Upper lobe of left lung (tissue), 6 donors: Measurements from ENCODE around the gene PPIL6. TPM values are rescaled to one million over a fixed set of nuclear protein-coding genes. Genes with fewer than 3 reads are reported as not detected.
A peak's percentile ranks its signal among the peaks of the same experiment; 100 is the strongest.

ENCODE experiments used
- ATAC-seq, 2 donors: fragments of 200-7000 bp; cut with Tn5 transposase; one replicate each; pipeline ENCODE4 v1.9.1; 2022; ENCODE audit warnings: mild to moderate bottlenecking in 2 of 2, moderate library complexity in 2 of 2; ENCODE audit not compliant: low FRiP score in 2 of 2
- DNase-seq, 2 donors: peaks; one replicate each; pipeline ENCODE4 v3.0.0-alpha.2; 2019 to 2020
- H3K27ac ChIP-seq, 4 donors: fragments of 200-600 bp; sonication (generic); one replicate each; pipeline ENCODE4 v1.5.1; 2016 to 2019
- H3K27me3 ChIP-seq, 4 donors: fragments of 200-600 bp; sonication (generic); one replicate each; pipeline ENCODE4 v1.5.1; 2017 to 2019
- H3K36me3 ChIP-seq, 4 donors: fragments of 200-600 bp; sonication (generic); one replicate each; pipeline ENCODE4 v1.5.1; 2016 to 2019
- H3K4me1 ChIP-seq, 4 donors: fragments of 200-600 bp; sonication (generic); one replicate each; pipeline ENCODE4 v1.5.1; 2018 to 2019
- H3K4me3 ChIP-seq, 4 donors: fragments of 200-600 bp; sonication (generic); one replicate each; pipeline ENCODE4 v1.5.1; 2017 to 2019; ENCODE audit warnings: mild to moderate bottlenecking in 2 of 4, moderate library complexity in 1 of 4
- H3K9me3 ChIP-seq, 4 donors: fragments of 200-600 bp; sonication (generic); one replicate each; pipeline ENCODE4 v1.5.1; 2018 to 2019
- EP300 ChIP-seq, 4 donors: sonication (generic); formaldehyde crosslinking; IDR thresholded peaks; one replicate each; pipeline ENCODE4 v1.5.1; 2017; ENCODE audit warnings: antibody characterized with exemption in 4 of 4, control low read depth in 2 of 4
- POLR2A ChIP-seq, 4 donors: fragments of 450-650 bp; IDR thresholded peaks; one replicate each; pipeline ENCODE4 v1.5.1; 2016 to 2017; ENCODE audit warnings: antibody characterized with exemption in 4 of 4, mild to moderate bottlenecking in 2 of 4
- POLR2AphosphoS5 ChIP-seq, 2 donors: sonication (generic); formaldehyde crosslinking; IDR thresholded peaks; one replicate each; pipeline ENCODE4 v1.5.1; 2017; ENCODE audit warnings: antibody characterized with exemption in 2 of 2
- WGBS, 2 donors: methylation state at CpG; one replicate each; pipeline ENCODE4 v1.1.5; 2017 to 2018; 5-methylcytosine and 5-hydroxymethylcytosine counted together
- total RNA-seq, 6 donors: library from RNA; depleted of rRNA in 4 of 6; stranded (reverse); fragments of >200 nt in 4 of 6; gene quantifications; one replicate each; pipeline versions ENCODE4 v1.1.0 to v1.2.1, GENCODE V29; 2016 to 2021
- TF ChIP-seq, protein P1 (sequence below), 6 experiments: fragments of 450-650 bp in 4 of 6; fragments of 200-600 bp in 2 of 6; sonication (generic) in 2 of 6; IDR thresholded peaks; one replicate each; pipeline ENCODE4 v1.5.1; 2016 to 2019; ENCODE audit warnings: antibody characterized with exemption in 6 of 6
- donor health status: DM: no; HTN: no; CAD: no; lungs with moderate emphysema.
- donor health status: DM: no; HTN: yes; CAD: no; lungs with severe emphysema.

Gene PPIL6
- total RNA-seq, 6 donors from 2014 or later = 3.5 to 44.3 (median 6.5) TPM

- peak overlapping the region in 1 of 4 donors; percentile 100 for H3K4me3 ChIP-seq
- no peaks in the 10 kb centered on the region for H3K27me3 ChIP-seq
These were observed 43.7 kb upstream of the PPIL6 start for GRCh38 chr6:109484122-109484521.

GRCh38 chr6:109483735-109484057 is 43.3 kb upstream of the PPIL6 start:
- H3K27ac ChIP-seq = peak overlapping the region; percentile 49 to 94 (median 76)
- H3K4me1 ChIP-seq = peaks cover 35 to 52% (median 35%) of the 10 kb centered on the region in 4 donors
- no peaks in the 10 kb centered on the region for H3K27me3 ChIP-seq
- peaks cover 0 to 15% (median 0%) of the 10 kb centered on the region in 4 donors for H3K36me3 ChIP-seq
- H3K4me3 ChIP-seq = peak overlapping the region; percentile 24 to 100 (median 93)
- no peak for ATAC-seq
- 0 to 3% methylated on average over 6 of the region's 6 CpGs for WGBS, 2 donors
- DNase-seq = no peak
- TF ChIP-seq, protein P1, sequence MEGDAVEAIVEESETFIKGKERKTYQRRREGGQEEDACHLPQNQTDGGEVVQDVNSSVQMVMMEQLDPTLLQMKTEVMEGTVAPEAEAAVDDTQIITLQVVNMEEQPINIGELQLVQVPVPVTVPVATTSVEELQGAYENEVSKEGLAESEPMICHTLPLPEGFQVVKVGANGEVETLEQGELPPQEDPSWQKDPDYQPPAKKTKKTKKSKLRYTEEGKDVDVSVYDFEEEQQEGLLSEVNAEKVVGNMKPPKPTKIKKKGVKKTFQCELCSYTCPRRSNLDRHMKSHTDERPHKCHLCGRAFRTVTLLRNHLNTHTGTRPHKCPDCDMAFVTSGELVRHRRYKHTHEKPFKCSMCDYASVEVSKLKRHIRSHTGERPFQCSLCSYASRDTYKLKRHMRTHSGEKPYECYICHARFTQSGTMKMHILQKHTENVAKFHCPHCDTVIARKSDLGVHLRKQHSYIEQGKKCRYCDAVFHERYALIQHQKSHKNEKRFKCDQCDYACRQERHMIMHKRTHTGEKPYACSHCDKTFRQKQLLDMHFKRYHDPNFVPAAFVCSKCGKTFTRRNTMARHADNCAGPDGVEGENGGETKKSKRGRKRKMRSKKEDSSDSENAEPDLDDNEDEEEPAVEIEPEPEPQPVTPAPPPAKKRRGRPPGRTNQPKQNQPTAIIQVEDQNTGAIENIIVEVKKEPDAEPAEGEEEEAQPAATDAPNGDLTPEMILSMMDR (IDR thresholded peaks at IDR 0.05) = no peak
- no peak for TF ChIP-seq EP300 (IDR thresholded peaks at IDR 0.05)
- TF ChIP-seq POLR2AphosphoS5 (IDR thresholded peaks at IDR 0.05) = no peak
- no peak for TF ChIP-seq POLR2A (IDR thresholded peaks at IDR 0.05)
- no peaks in the 10 kb centered on the region for H3K9me3 ChIP-seq

More at GRCh38 chr6:109484122-109484521, 43.7 kb upstream of the PPIL6 start:
- TF ChIP-seq POLR2A (IDR thresholded peaks at IDR 0.05) = no peak
- WGBS, 2 donors = 66 to 69% methylated on average over 3 of the region's 3 CpGs
- Histone ChIP-seq H3K27ac (peak overlapping the region in 3 of 4 donors; percentile 49 to 94 (median 73)), H3K36me3 (peaks cover 0 to 15% (median 0%) of the 10 kb centered on the region in 4 donors), H3K4me1 (peaks cover 30 to 47% (median 31%) of the 10 kb centered on the region in 4 donors), H3K9me3 (no peaks in the 10 kb centered on the region)
- DNase-seq = no peak
- no peak for ATAC-seq

DNA sequence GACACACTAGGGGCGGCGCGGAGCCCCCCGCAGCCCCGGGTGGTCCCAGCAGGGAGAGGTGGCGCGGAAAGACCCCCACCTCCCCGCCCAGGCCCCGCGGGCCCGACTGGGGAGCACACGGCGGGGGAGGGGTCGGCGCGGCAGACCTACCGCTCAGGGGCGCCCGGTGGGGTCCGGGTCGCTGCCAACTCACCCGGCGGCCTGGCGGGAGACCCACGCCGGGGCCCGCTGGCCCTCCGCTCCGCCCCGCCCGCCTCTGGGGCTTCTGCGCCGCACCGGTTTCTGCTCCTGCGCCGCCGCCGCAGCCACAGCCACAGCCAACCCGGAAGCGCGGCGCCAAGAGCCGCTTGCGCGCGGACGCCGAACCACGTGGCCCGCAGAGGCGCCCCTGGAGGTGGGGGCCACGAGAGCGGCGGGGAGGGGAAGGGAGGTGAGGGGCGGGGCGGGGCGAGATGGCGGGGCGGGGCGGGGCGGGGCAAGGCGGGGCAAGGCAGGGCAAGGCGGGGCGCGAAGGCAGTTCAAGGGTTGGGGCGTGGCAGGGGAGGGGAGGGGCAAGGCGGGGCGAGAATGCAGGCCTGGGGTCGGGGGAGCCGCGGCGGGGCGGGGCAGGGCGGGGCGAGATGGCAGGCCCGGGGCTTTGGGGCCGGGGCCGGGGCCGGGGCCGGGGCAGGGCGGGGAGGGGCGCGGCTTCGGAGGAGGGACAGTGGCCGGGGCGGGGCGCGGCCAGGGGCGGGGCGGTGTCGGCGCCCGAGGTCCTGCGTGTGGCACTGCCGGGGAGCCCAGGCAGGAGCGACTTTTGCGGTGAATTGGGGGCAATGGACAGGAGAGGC is 42.7 kb upstream of the PPIL6 start, which contains the start of gene ZBTB24:
Gene ZBTB24 (minus strand): TSS at position 315 of the 830 bp plus-strand sequence. CDS start 1,193 bp downstream, outside the sequence.
- peak; percentile 94 to 98 for DNase-seq

DNA sequence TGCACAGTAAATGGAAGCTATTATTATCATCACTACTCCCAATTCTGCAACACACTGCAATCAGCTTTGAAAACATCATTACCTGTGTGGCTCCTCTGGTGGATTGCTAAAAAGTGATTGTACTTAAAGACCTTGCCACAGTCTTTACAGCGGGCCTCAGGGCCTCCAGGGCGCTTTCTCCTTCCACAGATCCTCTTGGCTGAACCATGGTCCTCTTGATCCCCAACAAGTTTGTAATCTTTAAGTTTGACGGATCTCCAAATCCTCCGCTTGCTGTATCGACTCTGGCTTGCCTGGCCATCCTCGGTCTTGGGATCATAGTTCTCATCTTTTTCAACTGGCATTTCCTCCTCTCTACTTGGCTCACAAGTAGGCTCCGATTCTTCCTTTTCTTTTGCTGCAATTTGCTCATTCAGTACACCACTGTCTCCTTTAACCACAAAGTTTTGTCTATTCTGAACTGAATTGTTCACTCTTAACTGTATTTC is 40.6 kb upstream of the PPIL6 start:
- 91 to 93% methylated on average over 7 of the region's 7 CpGs for WGBS, 2 donors

More for the DNA sequence above, 42.7 kb upstream of the PPIL6 start, which contains the start of gene ZBTB24:
- Histone ChIP-seq H3K9me3 (no peaks in the 10 kb centered on the region), H3K36me3 (peaks cover 0 to 18% (median 0%) of the 10 kb centered on the region in 4 donors), H3K4me1 (peaks cover 40 to 57% (median 41%) of the 10 kb centered on the region in 4 donors), H3K4me3 (peak within 1 kb of the TSS; percentile 83 to 100 (median 93)), H3K27ac (peak within 1 kb of the TSS; percentile 79 to 94 (median 86)), H3K27me3 (no peaks in the 10 kb centered on the region)
- TF ChIP-seq EP300 (IDR thresholded peaks at IDR 0.05) (peak in 1 of 4 donors; percentile 29), POLR2A (IDR thresholded peaks at IDR 0.05) (peak in 3 of 4 donors; percentile 62 to 93 (median 92)), POLR2AphosphoS5 (IDR thresholded peaks at IDR 0.05) (peak; percentile 76 to 79)
- TF ChIP-seq, protein P1 (IDR thresholded peaks at IDR 0.05) = peak in 1 of 6 experiments; percentile 12
- ATAC-seq = peak; percentile 95 to 97
- WGBS, 2 donors = 0 to 1% methylated on average over 19 to 27 of the region's 97 CpGs

More for the DNA sequence above, 40.6 kb upstream of the PPIL6 start:
- no peaks in the 10 kb centered on the region for H3K27me3 ChIP-seq
- H3K36me3 ChIP-seq = peaks cover 0 to 29% (median 7%) of the 10 kb centered on the region in 4 donors
- TF ChIP-seq, protein P1 (IDR thresholded peaks at IDR 0.05) = no peak
- TF ChIP-seq EP300 (IDR thresholded peaks at IDR 0.05) (no peak), POLR2AphosphoS5 (IDR thresholded peaks at IDR 0.05) (no peak), POLR2A (IDR thresholded peaks at IDR 0.05) (no peak)
- no peaks in the 10 kb centered on the region for H3K9me3 ChIP-seq
- DNase-seq (no peak), ATAC-seq (no peak)
- H3K4me1 ChIP-seq = peaks cover 45 to 74% (median 49%) of the 10 kb centered on the region in 4 donors
- no peak overlapping the region for H3K27ac ChIP-seq
- peak overlapping the region in 1 of 4 donors; percentile 20 for H3K4me3 ChIP-seq
